Right hindlimb (tissue), 1 donor: ENCODE measurements around the gene DNAJB14.
A peak's percentile ranks its signal among the peaks of the same experiment; 100 is the strongest.
"Not testable (repeated sequence)": the region's sequence is repeated elsewhere in the genome, so short reads cannot be mapped to it uniquely, and the experiment has no call there.

Source experiments
- DNase-seq: peaks from one replicate; pipeline ENCODE4 v3.0.0-alpha.2; 2018

DNAJB14 gene

GRCh38 chr4:99946356-99947189 lies at the start of gene DNAJB14:
Gene DNAJB14, minus strand, starts transcription at chr4:99946618. Its CDS starts 47 bp downstream, at chr4:99946571.
- peak; percentile 86 for DNase-seq

GRCh38 chr4:99991741-99992140 lies 45.3 kb upstream of the DNAJB14 start:
- DNase-seq, result no peak

- no peak for DNase-seq
These were observed 41.3 kb upstream of the DNAJB14 start for GRCh38 chr4:99987681-99988080.

GRCh38 chr4:99986792-99987191 lies 40.4 kb upstream of the DNAJB14 start:
- no peak for DNase-seq

- no peak for DNase-seq
These were observed 37.0 kb upstream of the DNAJB14 start for GRCh38 chr4:99983289-99983943.

GRCh38 chr4:99979872-99980271 lies 33.5 kb upstream of the DNAJB14 start:
- no peak for DNase-seq

GRCh38 chr4:99971453-99972111 lies 25.2 kb upstream of the DNAJB14 start:
- no peak for DNase-seq

GRCh38 chr4:99968330-99968729 lies 21.9 kb upstream of the DNAJB14 start:
- DNase-seq, result no peak

- no peak for DNase-seq
These were observed 20.3 kb upstream of the DNAJB14 start for GRCh38 chr4:99966692-99967091.

- no peak for DNase-seq
These were observed 19.4 kb upstream of the DNAJB14 start for GRCh38 chr4:99965674-99966350.

- no peak for DNase-seq
These were observed 18.8 kb upstream of the DNAJB14 start for GRCh38 chr4:99965173-99965572.

GRCh38 chr4:99961711-99962110 lies 15.3 kb upstream of the DNAJB14 start:
- no peak for DNase-seq

GRCh38 chr4:99960648-99961047 lies 14.2 kb upstream of the DNAJB14 start:
- DNase-seq, result no peak

- DNase-seq, result not testable (repeated sequence)
These were observed 11.8 kb upstream of the DNAJB14 start for GRCh38 chr4:99958207-99958606.

- no peak for DNase-seq
These were observed 4.5 kb upstream of the DNAJB14 start for GRCh38 chr4:99950913-99951254.

- peak; percentile 99 for DNase-seq
These were observed 3.8 kb upstream of the DNAJB14 start, which contains the start of gene H2AZ1 for GRCh38 chr4:99949999-99950912. Gene H2AZ1, minus strand, starts transcription at chr4:99950275. Its CDS starts 105 bp downstream, at chr4:99950170.

- DNase-seq, result peak; percentile 90
These were observed 2.9 kb upstream of the DNAJB14 start for GRCh38 chr4:99949034-99949998.

GRCh38 chr4:99947608-99948007 lies 1.2 kb upstream of the DNAJB14 start:
- DNase-seq, result no peak

GRCh38 chr4:99947190-99947578 lies 766 bp upstream of the DNAJB14 start:
- no peak for DNase-seq

- DNase-seq, result no peak
These were observed 581 bp downstream of the DNAJB14 start for GRCh38 chr4:99945718-99946355.
